IMR-90 (cell line): Measurements from ENCODE around the gene SLBP.

ENCODE experiments used
- BHLHE40 ChIP-seq: fragments of 150-350 bp; IDR thresholded peaks from 2 replicates; pipeline ENCODE4 v1.6.1; 2016; ENCODE audit warnings: mild to moderate bottlenecking, low read depth, low read length
- CEBPB ChIP-seq: IDR thresholded peaks from 2 replicates; pipeline ENCODE4 v1.6.1; 2012; ENCODE audit warnings: low read depth, low read length, improper control_type of control experiment
- CHD1 ChIP-seq: IDR thresholded peaks from 2 replicates; pipeline ENCODE4 v1.6.1; 2012; ENCODE audit warnings: low read depth, low read length, improper control_type of control experiment
- CTCF ChIP-seq: conservative IDR thresholded peaks from 2 replicates; pipeline ENCODE4 v1.5.1; 2012; ENCODE audit warnings: mild to moderate bottlenecking, low read depth, low read length, improper control_type of control experiment
- MAFK ChIP-seq: IDR thresholded peaks from 2 replicates; pipeline ENCODE4 v1.6.1; 2012; ENCODE audit warnings: low read depth, low read length, improper control_type of control experiment
- POLR2A ChIP-seq: IDR thresholded peaks from 2 replicates; pipeline ENCODE4 v1.6.1; 2012; ENCODE audit warnings: mild to moderate bottlenecking, low read depth, low read length
- RAD21 ChIP-seq: IDR thresholded peaks from 2 replicates; pipeline ENCODE4 v1.6.1; 2012; ENCODE audit warnings: low read length, improper control_type of control experiment
- RCOR1 ChIP-seq: IDR thresholded peaks from 2 replicates; pipeline ENCODE4 v1.6.1; 2012; ENCODE audit warnings: mild to moderate bottlenecking, low read length, improper control_type of control experiment; ENCODE audit not compliant: insufficient replicate concordance
- RFX5 ChIP-seq: IDR thresholded peaks from 2 replicates; pipeline ENCODE4 v1.8.0; 2012; ENCODE audit warnings: low read depth, mild to moderate bottlenecking, low read length, moderate library complexity
- SMC3 ChIP-seq: fragments of 150-350 bp; IDR thresholded peaks from 2 replicates; pipeline ENCODE4 v1.6.1; 2016; ENCODE audit warnings: low read depth, mild to moderate bottlenecking, antibody characterized with exemption, low read length, moderate library complexity
- TF ChIP-seq, protein P1 (sequence below): fragments of 150-350 bp; IDR thresholded peaks from 2 replicates; pipeline ENCODE4 v1.6.1; 2017; ENCODE audit warnings: mild to moderate bottlenecking, antibody characterized with exemption, low read length, low read depth

GRCh38 chr4:1666391-1666790 is 45.7 kb downstream of the SLBP start:
- no peak for TF ChIP-seq CTCF
- TF ChIP-seq POLR2A: no peak
- no peak for TF ChIP-seq RCOR1
- no peak for TF ChIP-seq SMC3
- no peak for TF ChIP-seq CEBPB
- TF ChIP-seq RFX5: no peak
- TF ChIP-seq, protein P1, sequence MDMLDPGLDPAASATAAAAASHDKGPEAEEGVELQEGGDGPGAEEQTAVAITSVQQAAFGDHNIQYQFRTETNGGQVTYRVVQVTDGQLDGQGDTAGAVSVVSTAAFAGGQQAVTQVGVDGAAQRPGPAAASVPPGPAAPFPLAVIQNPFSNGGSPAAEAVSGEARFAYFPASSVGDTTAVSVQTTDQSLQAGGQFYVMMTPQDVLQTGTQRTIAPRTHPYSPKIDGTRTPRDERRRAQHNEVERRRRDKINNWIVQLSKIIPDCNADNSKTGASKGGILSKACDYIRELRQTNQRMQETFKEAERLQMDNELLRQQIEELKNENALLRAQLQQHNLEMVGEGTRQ: no peak
- TF ChIP-seq BHLHE40: no peak
- TF ChIP-seq RAD21: no peak
- no peak for TF ChIP-seq MAFK
- no peak for TF ChIP-seq CHD1
